Measurements from ENCODE around the gene PGAP1. TPM values are rescaled to one million over a fixed set of nuclear protein-coding genes. Genes with fewer than 3 reads are reported as not detected.
A peak's percentile ranks its signal among the peaks of the same experiment; 100 is the strongest.

Gene PGAP1
- total and polyA plus RNA-seq, 9 of the 15 experiments (the other 6 are each of a cell fraction or from before 2014, with no cell fraction given) = 0.08 to 0.73 (median 0.52) TPM

DNA sequence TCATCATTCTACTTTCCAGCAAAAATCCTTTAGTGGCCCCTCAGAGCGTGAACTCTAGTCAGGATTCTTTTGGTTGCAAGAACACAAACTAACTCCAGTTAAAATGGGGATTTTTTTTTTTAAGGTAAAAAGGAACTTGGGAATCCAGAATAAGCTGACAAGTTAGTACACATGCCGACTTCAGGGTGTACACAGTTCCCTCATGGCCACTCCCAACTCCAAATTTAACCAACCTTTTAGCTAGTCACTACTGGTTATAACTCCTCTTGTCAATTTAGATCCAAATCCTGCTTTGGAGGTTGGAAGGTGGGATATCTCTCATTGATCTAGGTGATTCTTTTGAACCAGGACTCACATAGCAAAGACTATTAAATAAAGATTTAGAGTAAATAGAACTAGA lies 5.0 kb upstream of the PGAP1 start:
- H3K27me3 ChIP-seq (ENCODE audit: control insufficient read depth in 2 of 2, insufficient read depth in 2 of 2, low read length in 2 of 2) = no peaks in the 10 kb centered on the region
- 0% methylated on average over 2 of the region's 2 CpGs for WGBS (ENCODE audit: insufficient coverage, low coverage, missing lambda C conversion rate)
- no peak overlapping the region for H2AFZ ChIP-seq (ENCODE audit: low read depth, low read length)
- H3K36me3 ChIP-seq (ENCODE audit: control insufficient read depth, insufficient read depth, low read length) = no peaks in the 10 kb centered on the region
- no peaks in the 10 kb centered on the region for H3K9me3 ChIP-seq (replicated peaks; ENCODE audit: control insufficient read depth, insufficient read depth, low read depth, low read length)
- BruUV-seq (replicated peaks) = no TSS peak
- no peaks in the 10 kb centered on the region for H3K9me1 ChIP-seq (ENCODE audit: control insufficient read depth, insufficient read depth, low read length)
- H3K27ac ChIP-seq (ENCODE audit: extremely low read depth, low read depth, low read length) = no peak overlapping the region
- no peak for DNase-seq (ENCODE audit: extremely low read depth in 1 of 4, low spot score in 3 of 4)
- H3K9ac ChIP-seq (ENCODE audit: insufficient read depth in 1 of 2, low read depth in 2 of 2, low read length in 2 of 2) = no peak overlapping the region
- no peaks in the 10 kb centered on the region for H3K79me2 ChIP-seq (ENCODE audit: control insufficient read depth, insufficient read depth, low read length)
- no peak overlapping the region for H3K4me3 ChIP-seq
- H3K4me1 ChIP-seq (replicated peaks in 1 of 2; ENCODE audit: control insufficient read depth in 2 of 2, insufficient read depth in 2 of 2, low read length in 2 of 2) = no peaks in the 10 kb centered on the region; a peak in 2 of 5 replicates
- no peak for ATAC-seq
- in situ Hi-C loops (cut with MboI) = no loop called here
- TF ChIP-seq SIN3A (IDR thresholded peaks at IDR 0.05; ENCODE audit: borderline replicate concordance in 2 of 2, control insufficient read depth in 1 of 2, low read depth in 2 of 2, low read length in 2 of 2) (no peak), STAG1 (CRISPR knock-in tag; IDR thresholded peaks at IDR 0.05; ENCODE audit: borderline replicate concordance) (no peak)
- FAIRE-seq = no peak
- no peaks in the 10 kb centered on the region for H4K20me1 ChIP-seq (replicated peaks; ENCODE audit: control insufficient read depth, insufficient read depth, low read length)
- ChIA-PET CTCF (ENCODE audit: low intra/inter-chr PET ratio) (no interaction called here), POLR2A (interaction anchor here (0.5 kb wide), 1 partner anchor 775 kb away, joined by 3 read pairs; no protein-coding TSS in a partner anchor)
- no peak overlapping the region for H3K4me2 ChIP-seq (ENCODE audit: insufficient read depth, low read length)
- intact Hi-C loops (cut with micrococcal nuclease) = no loop called here

DNA sequence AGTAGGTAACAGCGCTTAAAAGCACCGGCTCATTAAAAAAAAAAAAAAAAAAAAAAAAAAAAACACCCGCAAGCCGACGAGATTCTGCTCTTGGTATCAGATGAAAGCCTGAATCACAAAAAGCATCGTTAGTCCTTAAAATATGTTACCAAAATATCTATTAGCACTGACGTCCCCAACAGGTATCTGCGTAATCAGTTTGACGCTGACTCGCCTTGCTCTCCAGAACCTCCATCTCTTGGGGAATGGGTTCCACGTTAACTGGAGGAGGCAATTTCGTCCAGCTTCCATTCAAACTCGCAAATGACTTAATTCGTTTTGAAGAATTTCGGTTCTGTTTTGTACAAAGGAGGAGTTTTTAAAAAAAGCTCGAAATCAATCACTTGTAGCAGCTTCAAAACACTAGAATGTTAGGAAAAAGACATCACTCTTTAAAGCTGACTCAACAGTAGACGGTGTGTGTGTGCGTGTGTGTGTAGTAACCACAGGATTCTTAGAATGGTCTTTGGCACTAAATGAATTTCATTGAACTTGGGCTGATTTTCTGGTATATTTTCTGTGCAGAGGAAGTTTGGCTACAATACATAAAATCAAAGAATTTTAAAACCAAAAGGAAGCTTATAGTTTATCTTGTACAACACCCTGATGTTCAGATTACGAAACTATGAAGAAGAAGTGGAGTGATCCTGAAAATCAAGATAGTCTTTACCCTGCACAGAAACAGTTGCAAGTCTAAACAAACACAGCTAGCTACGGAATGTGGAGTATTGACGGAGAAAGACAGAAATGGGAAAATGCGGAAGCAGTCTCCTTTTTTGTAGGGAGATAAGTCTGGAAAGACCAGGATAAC lies 1.1 kb upstream of the PGAP1 start:
- FAIRE-seq (no peak), ATAC-seq (no peak), DNase-seq (ENCODE audit: extremely low read depth in 1 of 4, low spot score in 3 of 4) (peak in 1 of 4 experiments; percentile 5)
- Histone ChIP-seq H3K9me3 (replicated peaks; ENCODE audit: control insufficient read depth, insufficient read depth, low read depth, low read length) (no peaks in the 10 kb centered on the region), H3K27me3 (ENCODE audit: control insufficient read depth in 2 of 2, insufficient read depth in 2 of 2, low read length in 2 of 2) (peaks cover 0 to 8% of the 10 kb centered on the region in 2 experiments; a peak in 4 of 5 replicates), H3K4me3 (peak overlapping the region; percentile 54), H3K4me1 (replicated peaks in 1 of 2; ENCODE audit: control insufficient read depth in 2 of 2, insufficient read depth in 2 of 2, low read length in 2 of 2) (peaks cover 3 to 6% of the 10 kb centered on the region in 2 experiments; a peak in 3 of 5 replicates), H3K9ac (ENCODE audit: insufficient read depth in 1 of 2, low read depth in 2 of 2, low read length in 2 of 2) (peak overlapping the region in 1 of 2 experiments; percentile 49; a peak in 1 of 4 replicates), H3K9me1 (ENCODE audit: control insufficient read depth, insufficient read depth, low read length) (no peaks in the 10 kb centered on the region), H3K36me3 (ENCODE audit: control insufficient read depth, insufficient read depth, low read length) (no peaks in the 10 kb centered on the region), H3K79me2 (ENCODE audit: control insufficient read depth, insufficient read depth, low read length) (no peaks in the 10 kb centered on the region), H3K27ac (ENCODE audit: extremely low read depth, low read depth, low read length) (no peak overlapping the region), H4K20me1 (replicated peaks; ENCODE audit: control insufficient read depth, insufficient read depth, low read length) (no peaks in the 10 kb centered on the region), H3K4me2 (ENCODE audit: insufficient read depth, low read length) (peak overlapping the region; percentile 76; the same call in 1 of the 2 replicates), H2AFZ (ENCODE audit: low read depth, low read length) (peak overlapping the region; percentile 92)
- POLR2A ChIA-PET = no interaction called here
- no peak for TF ChIP-seq RBFOX2 (IDR thresholded peaks at IDR 0.05; ENCODE audit: low read depth, low read length)
- peak; percentile 42 for TF ChIP-seq ZNF316 (IDR thresholded peaks at IDR 0.05)
- in situ Hi-C loops (cut with MboI) (no loop called here), intact Hi-C loops (cut with micrococcal nuclease) (no loop called here)
- CTCF ChIA-PET (ENCODE audit: low intra/inter-chr PET ratio) = interaction anchor here (0.7 kb wide), 1 partner anchor 84 kb away, joined by 3 read pairs; no protein-coding TSS in a partner anchor
- no TSS peak for BruUV-seq (replicated peaks)
- 27% methylated on average over 22 of the region's 22 CpGs for WGBS (ENCODE audit: insufficient coverage, low coverage, missing lambda C conversion rate)
